ENCODE measurements around the gene RAPSN. TPM values are rescaled to one million over a fixed set of nuclear protein-coding genes. Genes with fewer than 3 reads are reported as not detected.

RAPSN gene
- total RNA-seq, 1 experiment from 2014 or later = 0.17 TPM

DNA sequence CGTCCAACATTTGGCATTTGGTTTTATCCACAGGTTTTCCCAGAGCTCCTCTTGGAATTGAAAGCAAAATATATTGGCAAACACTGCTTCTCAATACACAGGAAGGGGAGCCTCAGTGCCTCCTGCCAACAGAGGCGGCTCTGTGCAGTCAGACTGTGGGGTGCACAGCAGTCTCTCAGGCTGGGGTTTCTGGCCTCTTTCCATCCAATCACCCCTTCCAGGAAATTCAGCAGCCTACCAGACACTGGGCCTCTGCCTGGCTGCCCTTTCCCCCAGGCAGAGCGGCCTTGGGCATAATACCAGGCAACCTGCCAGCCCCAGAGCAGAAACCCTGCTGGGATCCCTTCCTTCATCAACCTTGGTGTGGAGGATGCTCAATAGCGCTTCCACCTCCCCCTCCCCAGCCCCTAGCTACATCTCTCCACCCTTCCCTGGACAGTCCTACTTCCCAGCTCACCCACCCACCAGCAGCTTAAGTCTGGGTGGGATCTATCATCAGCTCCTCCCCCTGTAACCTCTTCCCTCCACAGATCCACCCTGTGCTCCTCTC lies 17.8 kb upstream of the RAPSN start:
- DNase-seq (ENCODE audit: extremely low read depth, low read depth) = no peak

DNA sequence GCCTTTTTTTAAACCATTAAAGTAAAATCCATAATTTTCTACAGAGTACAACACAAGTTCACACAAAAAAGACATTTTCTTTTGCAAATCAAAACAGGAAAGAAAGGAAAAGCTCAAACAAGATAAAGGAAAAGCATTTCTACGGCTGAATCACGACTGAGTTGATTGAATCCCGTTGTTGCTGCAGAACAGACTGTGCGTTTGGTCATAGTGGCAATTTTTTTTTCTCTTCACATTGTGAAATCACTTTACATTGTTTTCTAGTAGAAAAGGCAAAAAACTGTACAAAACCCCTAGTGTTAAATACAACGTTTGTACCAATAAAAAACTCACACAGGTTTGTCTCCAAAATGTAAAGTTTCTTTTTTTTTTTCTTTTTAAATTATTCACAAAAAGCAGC lies 17.3 kb upstream of the RAPSN start:
- DNase-seq (ENCODE audit: extremely low read depth, low read depth) = no peak

- peak; percentile 13 for DNase-seq (ENCODE audit: extremely low read depth, low read depth)
Measured at GRCh38 chr11:47464483-47464882, 15.5 kb upstream of the RAPSN start.

DNA sequence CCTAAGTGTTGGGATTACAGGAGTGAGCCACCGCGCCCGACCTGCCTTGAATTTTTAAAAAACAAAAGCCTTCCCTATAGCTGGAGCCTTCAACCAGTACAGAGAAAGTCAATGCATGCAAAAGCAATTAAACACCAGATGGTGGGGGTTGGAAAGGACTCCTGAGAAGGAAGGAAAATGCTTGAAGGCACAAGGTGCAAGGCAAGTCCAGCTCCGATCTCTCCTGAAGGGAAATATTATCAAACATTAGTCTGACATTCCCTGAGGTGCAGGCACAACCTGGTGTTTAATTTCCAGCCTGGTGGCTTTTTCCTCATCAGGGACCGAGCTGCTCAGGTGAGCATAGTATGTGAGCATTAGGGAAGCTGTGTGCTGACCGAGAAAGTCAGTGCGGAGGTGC lies 12.9 kb upstream of the RAPSN start:
- DNase-seq (ENCODE audit: extremely low read depth, low read depth) = no peak

DNA sequence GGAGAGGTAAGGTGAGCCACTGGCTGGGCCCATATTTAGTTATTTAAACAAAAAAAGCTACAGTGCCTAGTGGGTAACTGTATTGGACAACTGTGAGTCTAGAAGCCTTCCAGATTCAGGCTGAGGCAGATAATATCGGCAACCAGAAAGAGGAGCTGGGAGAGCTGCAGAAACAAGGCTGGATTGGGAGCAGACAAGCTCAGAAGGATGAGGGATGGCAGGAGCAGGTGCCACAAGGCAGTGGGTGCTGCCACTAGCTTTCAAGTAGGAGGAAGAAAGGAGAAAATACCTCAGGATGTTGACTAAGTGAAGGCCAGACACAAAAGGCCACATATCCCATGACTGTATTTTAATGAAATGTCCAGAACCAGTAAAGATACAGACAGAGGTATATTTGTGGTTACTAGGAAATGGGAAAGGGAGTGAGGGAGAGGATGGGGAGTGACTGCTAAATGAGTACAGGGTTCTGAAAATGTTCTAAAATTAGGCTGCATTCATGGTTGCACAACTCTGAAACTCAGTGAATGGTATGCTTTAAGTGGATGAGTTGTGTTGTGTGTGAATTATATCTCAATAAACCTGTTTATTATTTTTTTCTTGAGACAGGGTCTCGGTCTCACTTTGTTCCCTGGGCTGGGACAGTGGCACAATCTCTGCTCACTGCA lies 11.8 kb upstream of the RAPSN start:
- no peak for DNase-seq (ENCODE audit: extremely low read depth, low read depth)

DNA sequence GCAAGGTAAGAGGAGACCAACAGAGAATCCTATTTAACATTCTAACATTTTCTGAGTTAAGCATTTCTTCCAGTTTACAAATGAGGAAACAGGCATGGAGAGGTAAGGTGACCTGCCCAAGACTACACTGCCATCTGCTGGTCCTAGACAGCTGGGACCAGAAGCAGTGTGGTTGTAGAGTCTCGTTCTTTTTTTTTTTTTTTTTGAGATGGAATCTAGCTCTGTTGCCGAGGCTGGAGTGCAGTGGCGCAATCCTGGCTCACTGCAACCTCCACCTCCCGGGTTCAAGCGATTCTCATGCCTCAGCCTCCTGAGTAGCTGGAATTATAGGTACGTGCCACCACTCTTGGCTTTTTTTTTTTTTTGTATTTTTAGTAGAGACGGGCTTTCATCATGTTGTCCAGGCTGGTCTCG lies 5.3 kb upstream of the RAPSN start:
- peak; percentile 68 for DNase-seq (ENCODE audit: extremely low read depth, low read depth)

GRCh38 chr11:47453365-47453764 lies 4.4 kb upstream of the RAPSN start:
- no peak for DNase-seq (ENCODE audit: extremely low read depth, low read depth)

GRCh38 chr11:47451990-47452389 lies 3.1 kb upstream of the RAPSN start:
- DNase-seq (ENCODE audit: extremely low read depth, low read depth) = no peak

DNA sequence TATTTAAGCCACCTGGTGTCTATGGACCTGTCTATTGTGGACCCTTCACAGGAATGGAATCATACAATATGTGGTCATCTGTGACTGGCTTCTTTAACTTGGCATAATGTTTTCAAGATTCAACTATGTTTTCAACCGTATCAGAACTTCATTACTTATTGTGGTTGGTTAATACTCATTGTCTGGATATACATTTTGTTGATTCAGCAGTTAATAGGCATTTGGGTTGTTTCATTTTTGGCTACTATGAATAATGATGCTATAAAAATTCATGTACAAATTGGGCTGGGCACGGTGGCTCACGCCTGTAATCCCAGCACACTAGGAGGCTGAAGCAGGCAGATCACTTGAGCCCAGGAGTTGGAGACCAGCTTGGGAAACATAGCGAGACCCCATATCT lies 2.5 kb upstream of the RAPSN start:
- DNase-seq (ENCODE audit: extremely low read depth, low read depth) = no peak

DNA sequence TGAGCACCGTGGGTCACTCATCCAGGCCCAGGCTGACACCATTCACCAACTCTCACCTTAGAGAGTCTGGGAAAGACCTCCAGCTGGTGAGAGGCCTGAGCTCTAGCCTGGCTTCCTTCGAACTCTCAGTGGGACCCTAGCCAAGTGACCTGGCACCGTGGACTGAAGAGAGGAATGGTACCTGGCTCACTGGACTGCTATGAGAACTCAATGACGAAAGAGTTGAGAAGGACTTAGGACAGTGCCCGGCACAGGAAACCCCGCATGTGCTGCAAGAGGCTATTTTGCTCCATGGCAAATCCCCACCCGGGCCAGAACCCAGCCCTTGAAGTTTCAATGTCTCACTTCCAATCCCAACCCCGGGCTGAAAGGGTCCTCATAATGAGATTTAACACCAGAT lies 605 bp upstream of the RAPSN start:
- no peak for DNase-seq (ENCODE audit: extremely low read depth, low read depth)

DNA sequence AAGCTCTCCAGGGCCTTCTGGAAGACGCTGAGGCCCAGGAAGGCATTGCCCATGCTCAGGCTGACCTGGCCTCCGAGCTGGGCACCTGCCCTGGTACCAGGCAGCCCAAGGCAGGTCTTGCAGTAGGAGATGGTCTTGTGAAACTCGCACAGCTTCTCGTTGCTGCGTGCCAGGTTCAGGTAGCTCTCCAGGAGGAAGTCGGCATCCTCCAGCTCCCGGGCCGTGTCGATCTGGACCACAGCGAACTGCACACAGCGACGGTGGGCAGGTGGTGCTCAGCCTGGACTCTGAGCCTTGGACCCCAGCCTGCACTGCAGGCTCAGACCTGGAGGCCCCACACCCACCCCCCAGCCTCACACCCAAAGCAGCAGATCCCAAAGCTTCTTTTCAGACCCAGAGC lies 1.0 kb downstream of the RAPSN start:
- no peak for DNase-seq (ENCODE audit: extremely low read depth, low read depth)

DNA sequence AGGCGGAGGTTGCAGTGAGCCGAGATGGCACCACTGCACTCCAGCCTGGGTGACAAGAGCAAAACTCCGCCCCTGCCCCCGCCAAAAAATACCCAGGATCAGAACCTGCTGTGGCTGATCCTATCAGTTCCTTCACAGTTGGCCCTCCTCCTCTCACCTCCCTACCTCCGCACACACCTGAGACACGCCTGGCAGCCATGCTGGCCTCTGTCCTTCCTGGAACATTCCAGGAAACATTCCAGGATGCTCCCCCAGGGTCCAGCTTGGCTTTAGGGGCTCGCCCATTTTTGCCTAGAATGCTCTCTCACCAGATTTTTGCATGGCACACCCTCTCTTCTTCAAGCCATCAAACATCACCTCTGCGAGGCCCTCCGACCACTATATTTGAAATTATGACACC lies 2.1 kb downstream of the RAPSN start:
- DNase-seq (ENCODE audit: extremely low read depth, low read depth) = no peak

GRCh38 chr11:47445840-47446239 lies 3.1 kb downstream of the RAPSN start:
- no peak for DNase-seq (ENCODE audit: extremely low read depth, low read depth)

GRCh38 chr11:47443817-47444216 lies 5.1 kb downstream of the RAPSN start:
- DNase-seq (ENCODE audit: extremely low read depth, low read depth) = no peak

DNA sequence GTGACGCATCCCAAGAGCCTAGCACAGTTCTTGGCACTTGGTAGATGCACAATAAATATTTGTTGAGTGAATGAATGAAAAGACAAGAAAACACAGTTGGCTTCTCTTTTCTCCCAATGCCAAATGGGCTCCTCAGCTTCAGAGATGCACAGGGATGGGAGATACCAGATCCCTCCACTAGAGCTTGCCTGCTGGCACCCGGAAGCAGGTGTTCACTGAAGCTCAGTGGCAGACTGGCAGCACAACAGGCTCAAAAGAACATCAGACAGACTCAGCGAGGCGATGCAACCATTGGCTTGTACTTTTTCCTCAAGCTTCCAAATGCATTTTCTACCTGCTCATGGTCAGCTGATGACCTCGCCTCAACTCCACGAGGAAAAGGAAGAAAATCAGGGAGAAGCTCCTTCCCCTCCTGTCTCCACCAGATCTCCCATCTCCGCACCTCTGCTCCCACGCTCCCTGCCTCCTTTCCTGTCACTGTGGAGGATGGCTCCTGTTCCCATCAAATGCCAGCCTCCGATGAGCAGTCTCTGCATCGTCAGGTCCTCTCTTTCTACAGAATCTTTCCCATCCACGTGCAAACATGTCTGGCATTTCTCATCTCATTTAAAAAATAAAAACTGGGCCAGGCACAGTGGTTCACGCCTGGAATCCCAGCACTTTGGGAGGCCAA lies 5.8 kb downstream of the RAPSN start:
- no peak for DNase-seq (ENCODE audit: extremely low read depth, low read depth)

GRCh38 chr11:47442514-47442913 lies 6.4 kb downstream of the RAPSN start:
- DNase-seq (ENCODE audit: extremely low read depth, low read depth) = no peak

GRCh38 chr11:47441421-47441820 lies 7.5 kb downstream of the RAPSN start:
- no peak for DNase-seq (ENCODE audit: extremely low read depth, low read depth)

- no peak for DNase-seq (ENCODE audit: extremely low read depth, low read depth)
Measured at GRCh38 chr11:47440054-47440476, 8.9 kb downstream of the RAPSN start.

DNA sequence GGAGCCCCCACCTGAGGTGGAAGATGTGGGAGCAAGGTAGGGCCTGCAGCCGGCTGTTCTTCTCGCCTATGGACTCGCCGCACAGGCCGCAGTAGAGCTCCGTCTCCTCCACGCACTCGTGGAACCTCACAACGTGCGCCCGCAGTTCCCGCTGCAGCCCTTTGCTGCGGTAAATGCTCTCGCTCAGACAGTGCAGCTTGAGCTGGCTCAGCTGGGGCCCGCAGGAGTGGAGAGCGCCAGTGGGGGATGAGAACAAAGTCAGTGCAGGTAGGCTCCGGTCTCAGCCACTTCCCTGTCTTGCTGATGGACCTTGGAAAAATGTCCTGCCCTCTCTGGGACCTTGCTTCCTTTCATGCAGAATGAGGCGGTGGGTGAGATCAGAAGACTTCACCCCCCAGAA lies 10.2 kb downstream of the RAPSN start:
- DNase-seq (ENCODE audit: extremely low read depth, low read depth) = no peak

- DNase-seq (ENCODE audit: extremely low read depth, low read depth) = no peak
Measured at GRCh38 chr11:47437746-47438418, 11.1 kb downstream of the RAPSN start.

- no peak for DNase-seq (ENCODE audit: extremely low read depth, low read depth)
Measured at GRCh38 chr11:47437218-47437745, 11.7 kb downstream of the RAPSN start.

DNA sequence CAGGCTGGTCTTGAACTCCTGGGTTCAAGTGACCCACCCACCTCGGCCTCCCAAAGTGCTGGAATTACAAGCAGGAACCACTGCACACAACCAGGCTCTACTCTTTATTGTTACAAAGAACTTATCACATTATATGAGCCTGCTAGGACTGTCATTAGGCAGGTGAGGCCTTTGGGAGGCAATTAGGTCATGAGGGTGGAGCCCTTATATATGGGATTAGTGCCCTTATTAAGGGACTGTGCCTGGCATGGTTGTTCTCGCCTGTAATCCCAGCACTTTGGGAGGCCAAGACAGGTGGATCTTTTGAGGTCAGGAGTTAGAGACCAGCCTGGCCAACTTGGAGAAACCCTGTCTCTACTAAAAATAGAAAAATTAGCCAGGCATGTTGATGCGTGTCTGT lies 12.2 kb downstream of the RAPSN start:
- no peak for DNase-seq (ENCODE audit: extremely low read depth, low read depth)

All from NCI-H460 (cell line).